Hematopoietic multipotent progenitor cell treated with erythropoietin and hydrocortisone succinate and interleukin-3 and kit ligand, for 15 days (in vitro differentiated cells): Measurements from ENCODE around the gene FHOD3.

Experiments used
- DNase-seq: peaks from one replicate; pipeline ENCODE4 v3.0.0-alpha.2; 2015; ENCODE audit warnings: low spot score

Gene FHOD3

DNA sequence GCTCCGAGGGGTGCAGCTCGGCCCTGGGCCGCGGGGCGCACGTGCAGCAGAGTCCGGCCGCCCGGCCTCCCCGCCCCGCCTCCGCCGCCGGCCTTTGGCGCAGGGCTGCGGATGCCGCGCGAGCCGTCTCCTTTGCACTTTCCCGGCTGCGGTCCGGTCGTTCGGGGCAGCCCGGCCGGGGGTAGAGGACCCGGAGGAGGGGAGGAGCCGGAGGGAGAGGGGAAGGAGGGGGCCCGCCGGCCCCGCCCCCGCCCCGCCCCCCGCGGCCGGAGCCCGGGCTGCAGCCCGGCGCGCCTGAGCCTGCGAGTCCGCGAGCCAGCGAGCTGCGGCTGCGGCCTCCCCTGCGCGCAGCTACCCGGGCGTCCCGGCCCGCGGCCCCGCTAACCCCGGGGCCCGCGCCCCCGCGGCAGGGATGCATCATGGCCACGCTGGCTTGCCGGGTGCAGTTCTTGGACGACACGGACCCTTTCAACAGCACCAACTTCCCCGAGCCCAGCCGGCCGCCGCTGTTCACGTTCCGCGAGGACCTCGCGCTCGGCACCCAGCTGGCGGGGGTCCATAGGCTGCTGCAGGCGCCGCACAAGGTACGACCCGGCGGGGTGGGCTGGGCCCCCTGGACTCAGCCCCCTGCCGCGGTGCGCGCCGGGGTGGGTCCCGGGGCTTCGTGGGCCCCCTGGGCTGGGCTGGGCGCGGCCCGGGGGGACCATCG, at the start of gene FHOD3:
Gene FHOD3 (plus strand): TSS at position 297 of the 709 bp plus-strand sequence. CDS start 123 bp downstream, at position 420.
- DNase-seq: no peak

DNA sequence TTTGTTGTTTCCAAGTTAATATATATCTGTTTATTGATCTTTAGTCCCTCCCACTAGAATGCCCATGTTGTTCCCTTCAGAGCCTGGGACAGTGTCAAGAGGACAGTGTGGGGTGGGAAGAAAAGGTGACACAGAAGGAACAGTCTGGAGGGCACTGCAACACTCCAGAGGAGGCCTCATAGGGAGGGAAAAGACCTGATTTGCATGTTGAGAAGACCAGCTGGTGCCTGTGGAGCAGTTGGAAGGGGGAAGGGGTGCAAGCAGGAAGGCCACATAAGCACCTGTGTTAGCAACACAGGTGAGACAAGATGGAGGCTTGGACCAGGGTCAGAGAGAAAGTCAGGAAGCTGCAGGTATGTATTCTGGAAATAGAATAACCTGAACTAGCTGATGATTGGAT, 48.1 kb upstream of the FHOD3 start:
- DNase-seq: no peak

DNA sequence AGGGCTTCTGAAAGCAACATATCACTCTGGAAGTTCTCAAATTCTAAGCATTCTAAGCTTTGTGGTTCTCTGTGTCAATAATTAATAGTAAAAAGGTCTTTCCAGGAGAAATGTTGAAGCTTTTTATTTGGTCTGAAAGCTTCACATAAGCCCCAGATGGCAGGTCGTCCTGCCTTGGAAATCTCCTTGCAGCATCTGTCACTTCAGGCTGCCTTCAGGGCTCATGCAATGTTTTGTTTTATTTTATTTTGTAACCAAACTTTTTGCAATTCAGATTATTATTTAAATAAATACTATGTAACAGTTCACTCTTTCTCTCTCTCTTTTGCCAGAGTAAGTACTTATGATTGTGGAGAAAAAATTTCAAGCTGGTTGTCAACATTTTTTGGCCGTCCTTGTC, 46.7 kb upstream of the FHOD3 start:
- no peak for DNase-seq

DNA sequence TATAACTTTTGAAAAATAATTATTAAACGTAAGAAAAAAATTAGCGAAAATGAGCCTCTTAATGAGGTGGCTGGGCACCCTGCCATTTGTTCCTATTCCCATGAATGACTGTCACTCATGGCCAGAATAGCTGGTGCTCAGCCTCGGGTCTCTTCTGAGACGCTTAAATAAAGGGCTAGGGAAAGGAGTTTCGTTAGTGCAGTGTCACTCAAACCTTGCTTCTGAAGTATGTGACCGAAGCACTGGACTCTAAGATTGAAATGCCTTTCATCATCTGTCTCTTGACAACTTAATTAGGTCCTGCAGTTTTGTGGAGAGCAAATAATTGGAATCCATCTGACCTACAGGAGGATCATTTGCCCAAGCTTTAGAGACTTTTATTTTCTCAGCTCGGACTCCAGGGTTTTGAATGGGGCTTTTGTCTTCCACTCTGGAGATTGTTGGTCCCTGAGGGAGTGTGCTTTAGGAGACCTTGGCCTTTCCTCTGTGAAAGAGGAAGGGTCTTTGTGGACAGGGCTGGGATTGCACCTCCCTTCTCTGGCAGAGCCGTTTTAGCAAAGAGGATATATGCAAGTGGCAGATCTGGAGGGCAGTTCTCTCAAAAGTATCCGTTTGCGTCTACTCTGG, 42.3 kb upstream of the FHOD3 start:
- no peak for DNase-seq

DNA sequence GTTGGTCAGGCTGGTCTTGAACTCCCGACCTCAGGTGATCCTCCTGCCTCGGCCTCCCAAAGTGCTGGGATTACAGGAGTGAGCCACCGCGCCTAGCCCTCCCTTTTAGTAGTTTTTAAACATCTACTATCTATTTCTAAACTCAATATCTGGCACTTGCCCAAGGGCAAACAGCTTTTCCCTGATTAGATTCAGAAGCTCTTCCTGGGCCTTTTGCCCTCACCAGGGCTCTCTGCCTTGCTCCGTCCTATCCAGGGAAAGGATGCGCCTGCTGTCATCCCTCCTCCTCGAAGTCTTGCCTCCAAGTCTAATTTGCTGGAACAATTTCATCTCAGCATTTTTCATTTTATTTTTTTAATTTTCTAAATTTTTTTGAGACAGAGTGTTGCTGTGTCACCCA, 41.4 kb upstream of the FHOD3 start:
- DNase-seq: no peak

DNA sequence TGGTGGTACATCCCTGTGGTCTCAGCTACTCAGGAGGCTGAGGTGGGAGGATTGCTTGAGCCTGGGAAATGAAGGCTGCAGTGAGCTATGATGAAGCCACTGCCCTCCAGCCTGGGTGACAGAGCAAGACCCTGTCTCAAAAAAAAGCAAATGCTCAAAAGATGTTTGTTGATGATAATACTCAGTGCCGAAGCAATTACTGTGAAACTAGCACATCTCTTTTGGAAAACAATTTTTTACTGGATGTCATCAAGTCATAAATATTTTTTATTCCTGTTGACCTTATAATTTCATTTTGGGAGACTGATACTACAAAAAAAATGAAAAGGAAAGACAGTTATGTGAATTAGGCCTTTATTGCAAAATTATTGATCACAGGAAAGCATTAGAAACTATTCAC, 34.5 kb upstream of the FHOD3 start:
- DNase-seq: no peak

DNA sequence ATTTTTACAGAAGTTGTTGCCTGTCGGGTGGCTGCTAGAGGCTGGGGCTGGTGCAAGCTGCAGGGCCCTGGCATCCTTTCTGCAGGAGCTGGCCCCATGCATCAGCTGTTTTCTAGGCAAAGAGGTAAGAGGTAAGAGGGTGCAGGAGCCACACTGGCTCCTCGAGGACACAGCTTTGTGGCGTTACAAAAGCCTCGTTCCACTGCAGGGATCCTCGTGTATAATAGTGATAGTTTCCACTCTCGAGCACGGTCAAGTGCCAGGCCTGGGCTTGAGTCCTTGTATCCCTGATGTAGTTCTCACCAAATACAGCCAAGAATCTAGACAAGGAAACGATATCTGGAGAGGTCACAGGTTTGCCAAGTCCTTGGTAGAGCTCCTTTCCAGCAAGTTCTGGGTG, 33.2 kb upstream of the FHOD3 start:
- DNase-seq: no peak

DNA sequence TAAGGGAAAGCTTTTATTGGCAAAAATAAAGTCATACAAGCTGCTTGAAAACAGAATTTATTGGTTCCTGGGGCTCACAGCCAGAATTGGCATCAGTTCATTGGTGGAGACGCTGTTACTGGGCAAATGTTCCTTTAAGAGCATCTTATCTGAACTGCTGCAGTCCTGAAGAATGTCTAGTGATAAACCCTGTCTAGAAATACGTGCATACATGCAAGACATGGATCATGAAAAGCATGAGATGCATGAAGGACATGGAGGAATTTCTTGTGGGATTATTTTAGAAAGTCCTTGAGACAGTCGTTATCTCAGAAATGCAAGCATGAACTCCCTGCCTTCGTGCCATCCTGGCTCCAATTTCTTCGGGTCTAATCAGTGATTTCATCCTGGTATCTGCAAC, 32.5 kb upstream of the FHOD3 start:
- peak; percentile 47 for DNase-seq

DNA sequence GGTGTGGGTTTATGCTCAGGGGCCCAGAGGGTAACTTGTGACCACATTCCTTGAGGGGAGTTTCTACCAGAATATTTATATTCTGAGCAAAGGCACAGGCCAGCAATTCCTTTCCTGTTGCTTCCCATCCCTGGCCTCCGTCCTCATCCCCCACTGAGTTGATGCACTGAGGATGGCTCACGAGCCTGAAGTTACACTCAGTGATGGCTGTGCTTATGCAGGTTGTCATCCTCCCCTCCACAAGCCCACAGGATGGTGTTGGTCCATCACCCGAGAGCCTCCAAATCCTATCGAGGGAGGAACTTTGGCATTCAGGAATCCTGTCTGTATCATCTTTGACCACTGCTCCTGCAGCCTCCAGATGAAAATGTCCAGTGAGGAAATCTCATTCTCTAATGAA, 28.4 kb upstream of the FHOD3 start:
- DNase-seq: no peak

DNA sequence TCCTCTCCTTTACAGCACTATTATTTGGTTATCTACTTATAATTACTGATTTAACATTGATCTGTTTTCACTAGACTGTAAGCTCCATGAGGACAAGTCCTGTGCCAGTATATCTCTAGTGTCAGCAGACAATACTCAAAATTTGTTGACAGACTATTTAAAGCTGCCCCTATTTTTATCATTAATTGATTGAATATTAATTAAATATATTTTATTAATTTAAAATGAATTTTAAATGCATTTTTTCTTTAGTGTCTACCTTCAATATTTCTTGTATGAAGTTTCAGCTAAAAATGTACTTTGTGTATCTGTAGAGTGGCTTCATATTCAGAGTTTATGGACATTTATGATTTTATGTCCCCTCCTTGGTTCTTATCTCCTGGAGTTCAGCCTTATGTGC, 26.4 kb upstream of the FHOD3 start:
- DNase-seq: no peak

DNA sequence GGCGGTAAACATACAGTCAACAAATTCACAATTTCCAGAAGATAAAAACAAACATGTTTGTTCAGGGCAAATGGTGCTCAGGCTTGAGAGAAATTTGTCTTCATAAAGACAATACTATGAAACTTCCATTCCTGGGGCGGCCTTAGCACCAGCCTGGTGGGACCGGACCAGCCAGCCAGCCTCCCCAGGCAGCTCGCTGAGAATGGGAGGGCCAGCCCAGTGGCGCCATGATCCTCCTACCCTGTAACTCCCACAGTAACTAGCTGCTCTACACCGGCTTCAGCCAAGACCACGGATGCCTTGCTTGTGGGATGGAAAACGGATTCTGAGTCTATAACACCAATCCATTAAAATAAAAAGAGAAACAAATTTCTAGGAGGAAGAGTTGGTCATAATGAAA, 24.2 kb upstream of the FHOD3 start:
- DNase-seq: no peak

DNA sequence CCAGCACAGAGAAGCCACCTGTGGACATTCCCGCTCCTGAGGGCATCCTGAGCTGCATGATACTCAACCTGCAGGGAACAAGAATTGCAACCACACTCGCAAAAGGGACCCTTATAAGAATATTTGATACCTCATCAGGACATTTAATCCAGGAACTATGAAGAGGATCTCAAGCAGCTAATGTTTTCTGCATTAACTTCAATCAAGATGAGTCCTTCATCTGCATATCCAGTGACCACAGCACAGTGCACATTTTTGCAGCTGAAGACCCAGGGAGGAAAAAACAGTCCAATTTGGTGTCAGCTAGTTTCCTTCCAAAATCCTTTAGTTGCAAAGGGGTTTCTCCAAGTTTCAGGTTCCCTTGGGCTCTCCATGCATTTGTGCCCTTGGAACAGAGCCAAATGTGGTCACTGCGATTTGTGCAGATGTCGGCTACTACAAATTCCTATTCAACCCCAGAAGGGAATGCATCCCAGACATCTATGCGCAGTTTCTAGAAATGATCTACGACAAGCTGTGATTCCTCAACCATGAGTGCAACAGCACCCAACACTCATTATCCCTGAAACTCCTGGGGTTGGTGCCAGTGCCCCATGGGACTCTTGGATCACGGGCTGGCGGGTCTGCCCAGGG, 23.3 kb upstream of the FHOD3 start:
- DNase-seq: no peak

DNA sequence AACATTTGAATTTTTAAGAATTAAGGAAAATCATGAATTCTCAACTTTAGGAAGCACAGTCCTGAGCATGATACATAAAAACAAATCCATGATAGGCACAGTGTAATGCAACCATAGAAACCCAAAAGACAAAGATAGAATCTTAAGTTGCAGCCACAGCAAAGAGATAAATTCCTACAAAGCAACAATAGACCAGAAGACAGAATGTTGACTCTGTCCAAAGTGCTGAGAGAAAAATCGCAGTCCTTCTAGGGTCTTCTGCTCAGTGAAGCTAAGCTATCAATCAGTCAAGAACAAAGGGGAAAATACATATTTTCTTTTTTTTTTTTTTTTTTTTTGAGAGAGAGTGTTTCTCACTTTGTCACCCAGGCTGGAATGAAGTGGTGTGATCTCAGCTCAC, 22.0 kb upstream of the FHOD3 start:
- DNase-seq: no peak

DNA sequence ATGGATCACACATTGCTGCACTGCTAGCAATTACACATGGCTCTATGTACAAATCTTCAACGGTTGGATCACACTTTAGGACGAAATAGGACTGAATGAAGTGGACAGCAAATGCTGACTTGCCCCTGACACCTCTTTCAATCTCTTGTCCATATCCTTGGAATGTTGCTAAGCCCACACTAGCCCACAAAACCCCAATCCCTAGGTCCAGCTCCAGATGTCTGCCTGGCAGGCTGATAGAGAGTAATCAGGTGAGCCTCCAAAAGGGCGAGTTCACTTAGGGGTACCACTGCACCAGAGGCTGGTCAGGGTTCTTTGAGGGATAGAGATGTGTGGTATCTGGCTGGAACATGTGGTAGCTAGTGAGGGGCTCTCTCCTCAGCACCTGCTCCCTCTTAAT, 18.5 kb upstream of the FHOD3 start:
- DNase-seq: no peak

DNA sequence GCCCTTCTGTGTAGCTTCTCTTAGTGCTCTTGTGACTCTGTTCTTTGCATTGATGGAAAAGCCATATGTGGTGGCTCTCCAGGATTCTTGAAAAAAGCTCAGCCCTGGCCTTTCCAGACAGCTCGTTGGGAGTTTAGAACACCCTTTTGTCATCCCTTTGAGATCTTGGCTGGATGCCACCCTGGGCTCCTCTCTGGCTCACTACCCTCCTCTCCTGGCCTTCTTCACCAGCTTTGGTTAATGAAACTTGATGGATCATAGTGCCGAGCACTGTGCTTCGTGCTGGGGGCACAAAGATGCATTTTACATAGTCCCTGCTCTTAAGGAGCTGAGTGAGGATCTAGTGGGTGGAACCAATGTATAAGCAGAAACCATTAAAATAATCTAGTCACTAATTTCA, 15.6 kb upstream of the FHOD3 start:
- no peak for DNase-seq

DNA sequence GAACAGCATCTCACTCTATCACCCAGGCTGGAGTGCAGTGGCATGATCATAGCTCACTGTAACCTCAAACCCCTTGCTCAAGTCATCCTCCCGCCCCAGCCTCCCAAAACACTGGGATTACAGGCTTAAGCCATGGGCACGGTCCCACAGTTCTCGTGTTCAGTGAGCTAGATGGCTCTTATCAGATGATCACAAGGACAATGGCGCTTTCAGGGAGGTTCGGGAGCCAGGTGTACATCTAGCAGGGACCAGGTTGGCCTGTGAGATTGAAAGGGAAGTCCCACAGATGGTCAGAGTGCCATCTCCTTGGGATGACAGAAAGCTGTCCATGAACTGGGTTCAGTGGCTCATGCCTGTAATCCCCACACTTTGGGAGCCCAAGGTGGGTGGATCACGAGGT, 14.1 kb upstream of the FHOD3 start:
- DNase-seq: no peak

DNA sequence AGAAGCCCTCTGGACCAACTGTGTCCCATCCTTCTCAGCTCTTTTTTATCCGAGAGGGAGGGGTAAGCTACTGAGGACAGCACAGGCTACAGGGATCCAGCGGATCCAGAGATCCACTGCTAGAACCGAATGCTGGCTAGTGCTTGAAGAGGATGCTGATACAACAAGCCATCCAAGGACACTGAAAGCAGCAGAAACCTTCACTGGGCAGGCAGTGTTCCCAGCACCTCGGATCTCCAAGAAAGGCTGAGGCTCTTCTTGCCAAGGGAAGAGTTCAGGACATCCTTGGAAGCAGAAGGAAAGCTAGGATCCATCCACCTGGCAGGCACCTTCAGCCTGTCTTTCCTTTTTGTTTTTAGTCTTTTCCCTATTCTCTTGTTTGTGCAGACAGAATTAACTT, 13.2 kb upstream of the FHOD3 start:
- DNase-seq: no peak

DNA sequence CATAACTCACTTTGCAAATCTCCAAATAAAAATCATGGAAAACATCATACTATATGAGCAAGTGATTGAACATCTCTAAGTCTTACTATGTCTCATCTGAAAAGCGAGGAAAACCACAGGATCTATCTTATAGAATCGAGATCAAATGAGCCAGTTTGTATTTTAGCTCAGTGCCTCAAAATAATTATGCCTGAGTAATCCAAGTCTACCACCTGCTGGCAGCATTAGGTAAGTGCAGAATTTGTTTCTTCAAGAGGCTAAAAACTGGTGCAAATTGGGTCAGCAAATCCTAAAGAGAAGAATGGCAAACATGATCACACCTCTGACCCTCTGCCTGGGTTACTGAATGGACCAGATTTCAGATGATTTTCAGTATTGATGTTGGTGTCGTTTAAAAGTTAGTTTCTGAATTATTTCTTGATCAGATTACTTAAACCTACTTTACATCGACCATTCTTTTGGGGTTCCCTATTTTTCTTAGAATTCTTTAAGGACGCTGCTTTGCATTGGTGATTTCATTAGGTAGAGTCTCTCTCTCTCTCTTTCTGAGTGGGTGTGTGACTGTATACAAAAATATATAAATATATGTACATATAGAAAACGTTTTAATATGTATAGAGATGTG, 12.7 kb upstream of the FHOD3 start:
- DNase-seq: peak; percentile 67

DNA sequence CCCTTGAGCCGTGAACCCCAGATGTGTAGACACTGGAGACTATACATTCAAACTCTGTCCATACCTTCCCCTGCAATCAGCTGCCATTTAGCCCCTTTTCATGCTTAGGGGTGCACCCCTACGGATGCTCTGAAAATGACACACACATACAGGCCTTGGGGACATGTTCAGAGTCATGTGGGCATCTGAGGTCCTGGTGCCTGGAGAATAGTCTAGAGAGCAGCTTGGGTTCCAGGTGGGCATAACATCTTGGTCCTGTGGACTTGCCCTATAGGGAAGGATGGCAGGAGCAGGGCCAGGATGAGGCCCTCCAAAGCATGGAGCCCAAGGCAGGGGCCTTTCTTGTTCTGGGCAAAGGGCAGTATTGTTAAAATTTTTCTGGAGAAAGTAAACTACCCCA, 9.9 kb upstream of the FHOD3 start:
- no peak for DNase-seq

DNA sequence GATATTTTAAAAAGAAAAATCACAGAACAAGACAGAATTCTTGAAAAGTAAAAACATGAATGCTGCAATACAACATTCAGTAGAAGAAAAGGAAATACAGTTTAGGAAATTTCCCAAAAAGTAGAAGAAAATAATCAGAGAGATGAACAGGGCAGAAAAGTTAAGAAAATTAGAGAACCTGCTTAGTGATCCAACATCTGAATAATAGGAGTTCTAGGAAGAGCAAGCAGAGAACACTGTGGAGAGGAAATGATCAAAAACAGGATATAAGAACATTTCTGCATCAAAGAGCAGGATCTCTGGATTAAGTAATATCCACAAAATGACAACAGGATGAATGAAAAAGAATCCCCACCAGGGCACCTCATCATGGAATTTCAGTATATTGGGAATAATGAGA, 8.8 kb upstream of the FHOD3 start:
- DNase-seq: no peak

DNA sequence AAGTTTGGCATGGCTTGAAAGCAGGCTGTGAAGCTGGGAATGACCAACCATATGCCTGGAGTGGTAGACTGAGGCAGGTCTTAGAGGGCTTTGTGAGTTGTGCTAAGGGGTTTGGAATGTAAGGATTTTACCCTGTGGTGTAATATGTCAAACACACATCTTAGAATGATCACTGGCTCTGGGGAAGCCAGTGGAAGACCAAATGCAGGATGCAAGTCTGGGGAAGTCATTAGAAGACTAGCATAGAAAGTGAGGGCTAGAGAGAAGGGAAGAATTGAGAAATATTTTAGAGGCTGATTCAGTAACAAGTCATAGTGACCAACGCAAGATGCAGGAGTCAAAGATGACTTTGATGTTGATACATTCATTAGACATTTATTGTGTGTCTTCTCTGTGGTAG, 3.5 kb upstream of the FHOD3 start:
- no peak for DNase-seq

DNA sequence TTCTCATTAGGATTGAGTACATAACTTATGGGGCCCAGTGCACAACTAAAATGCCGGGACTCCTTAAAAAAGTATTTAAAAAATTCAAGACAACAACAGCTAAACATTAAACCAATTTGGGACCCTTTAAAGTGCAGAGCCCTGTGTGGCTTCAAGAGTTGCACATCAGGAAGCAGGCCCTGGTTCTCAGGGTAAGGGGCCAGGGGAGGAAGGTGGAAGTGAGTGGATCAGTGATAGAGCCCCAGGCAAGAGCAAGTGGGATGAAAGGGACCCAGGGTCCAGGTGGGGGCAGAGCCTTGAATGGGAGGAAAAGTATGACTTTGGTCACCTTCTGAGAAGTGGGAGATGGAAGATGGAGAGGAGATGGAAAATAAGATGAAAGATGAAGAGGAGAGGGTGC, 2.3 kb upstream of the FHOD3 start:
- no peak for DNase-seq

DNA sequence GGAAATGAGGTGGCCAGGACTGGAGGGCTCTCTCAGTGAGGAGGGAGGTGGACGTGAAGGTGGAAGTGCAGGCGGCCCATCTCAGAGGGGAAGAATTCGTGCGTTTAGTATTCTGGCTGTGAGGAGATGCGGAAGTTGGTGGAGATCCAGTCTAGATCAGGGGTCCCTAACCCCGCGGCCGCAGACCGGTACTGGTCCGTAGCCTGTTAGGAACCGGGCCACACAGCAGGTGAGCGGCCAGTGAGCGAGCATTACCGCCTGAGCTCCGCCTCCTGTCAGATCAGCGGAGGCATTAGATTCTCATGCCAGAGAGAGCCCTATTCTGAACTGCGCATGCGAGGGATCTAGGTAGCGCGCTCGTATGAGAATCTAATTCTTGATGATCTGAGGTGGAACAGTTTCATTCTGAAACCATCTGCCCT, 1.6 kb upstream of the FHOD3 start:
- no peak for DNase-seq
